Measurements from ENCODE around the gene AMMECR1.

Gene AMMECR1

DNA sequence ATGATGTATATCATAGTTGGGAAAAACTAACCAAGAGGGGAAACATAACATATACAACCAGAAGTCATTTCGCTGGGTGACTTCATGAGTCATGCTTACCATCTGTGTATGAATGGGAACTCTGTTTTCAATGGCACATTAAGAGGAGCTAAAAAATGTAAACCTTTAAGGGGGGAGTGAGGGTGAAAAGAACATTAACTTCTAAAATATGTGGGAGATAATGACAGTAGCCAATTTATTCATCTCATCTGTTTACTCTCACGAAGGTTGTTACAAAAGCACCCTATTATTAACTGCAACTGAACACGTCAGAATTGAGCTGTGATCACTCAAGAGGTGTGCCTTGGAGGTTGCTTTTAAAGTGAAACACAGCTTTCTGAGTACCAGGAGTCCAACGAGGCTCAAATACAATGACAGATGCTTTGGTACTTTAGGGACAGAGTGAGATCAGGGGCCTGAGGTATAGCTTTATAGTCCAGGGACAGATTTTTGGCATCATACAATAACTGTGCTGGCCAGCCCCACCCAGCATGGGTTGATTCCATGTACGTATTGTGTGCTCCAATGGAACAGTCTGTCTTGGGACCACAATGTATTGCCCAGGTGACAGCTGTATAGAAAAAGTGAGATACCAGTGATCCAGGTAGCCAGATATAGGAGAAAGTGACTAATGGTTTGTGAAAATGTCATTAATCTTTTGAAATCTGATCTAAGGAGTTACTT lies 107.3 kb downstream of the AMMECR1 start:
- DNase-seq = peak; percentile 88

DNA sequence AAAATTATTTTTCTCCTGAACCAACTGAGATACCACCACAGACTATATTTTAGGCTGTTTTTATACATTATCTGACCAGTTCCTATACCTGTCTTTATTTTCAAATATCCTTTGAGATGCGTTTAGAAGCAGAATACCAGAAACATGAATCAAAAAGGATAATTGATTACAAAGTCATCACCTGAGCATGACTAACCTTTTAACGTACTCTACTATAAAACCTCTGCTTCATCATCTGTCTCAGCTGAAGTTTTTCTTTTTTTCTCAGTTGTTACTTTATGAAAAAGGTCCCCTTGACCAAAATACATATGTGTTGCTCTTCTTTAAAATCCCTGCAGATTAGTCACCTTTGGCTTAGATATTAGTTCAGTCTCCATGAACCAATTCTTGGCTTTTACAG lies 109.8 kb downstream of the AMMECR1 start:
- no peak for DNase-seq

DNA sequence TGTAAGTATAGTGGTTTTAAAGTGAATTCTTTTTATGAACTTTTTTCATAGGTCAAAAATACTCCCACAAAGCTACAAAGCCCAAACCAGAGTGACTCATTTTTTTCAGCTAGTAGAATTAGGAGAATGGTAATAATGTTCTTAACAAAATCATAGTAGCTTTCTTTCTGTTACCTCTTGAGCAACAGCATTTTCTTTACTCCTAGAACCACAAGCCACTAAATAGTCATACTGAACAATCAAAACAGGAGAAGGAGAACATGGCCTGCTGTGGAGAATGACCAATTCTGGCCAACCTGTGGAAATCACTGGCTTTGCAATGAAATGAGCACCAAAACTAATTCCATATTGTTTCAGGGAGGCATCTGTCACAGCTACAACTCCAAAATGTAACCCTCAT lies 112.9 kb downstream of the AMMECR1 start:
- DNase-seq = peak; percentile 73

DNA sequence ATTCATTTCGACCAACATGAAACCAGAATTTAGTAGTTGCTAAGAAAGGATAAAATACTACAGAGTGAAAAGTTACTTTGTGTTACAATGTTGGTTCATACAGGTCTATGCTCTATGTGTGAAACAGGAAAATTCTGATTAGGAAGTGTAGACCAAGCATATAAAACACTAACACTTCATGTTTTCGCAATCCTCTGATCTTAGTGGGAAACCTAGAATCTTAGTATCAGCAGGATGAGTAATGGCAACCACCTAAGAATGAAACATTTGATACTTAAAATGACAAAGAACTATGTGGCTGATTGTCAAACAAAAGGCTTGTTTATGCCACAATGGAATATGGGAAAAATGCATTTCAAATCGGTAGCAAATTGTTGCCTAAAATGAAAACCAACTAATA lies 116.1 kb downstream of the AMMECR1 start:
- DNase-seq = no peak

DNA sequence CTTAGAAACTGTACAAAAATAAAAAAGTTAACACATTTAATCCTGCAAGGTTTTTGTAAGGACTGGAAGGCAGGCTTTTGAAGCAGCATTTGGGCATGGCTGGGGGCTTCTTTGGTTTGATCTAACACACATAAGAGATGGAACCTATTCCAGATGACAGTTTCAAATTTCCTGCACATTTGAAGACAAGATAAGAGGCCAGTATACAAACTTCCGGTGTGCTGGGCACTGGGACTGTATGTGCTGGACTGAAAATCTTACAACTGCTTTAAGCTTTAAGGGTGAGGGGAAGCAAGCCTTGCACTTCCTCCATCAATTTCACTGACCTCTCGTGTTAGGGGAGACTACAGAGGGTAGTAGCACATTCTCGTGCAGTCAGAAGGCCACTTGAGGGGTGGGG lies 122.9 kb downstream of the AMMECR1 start:
- no peak for DNase-seq

DNA sequence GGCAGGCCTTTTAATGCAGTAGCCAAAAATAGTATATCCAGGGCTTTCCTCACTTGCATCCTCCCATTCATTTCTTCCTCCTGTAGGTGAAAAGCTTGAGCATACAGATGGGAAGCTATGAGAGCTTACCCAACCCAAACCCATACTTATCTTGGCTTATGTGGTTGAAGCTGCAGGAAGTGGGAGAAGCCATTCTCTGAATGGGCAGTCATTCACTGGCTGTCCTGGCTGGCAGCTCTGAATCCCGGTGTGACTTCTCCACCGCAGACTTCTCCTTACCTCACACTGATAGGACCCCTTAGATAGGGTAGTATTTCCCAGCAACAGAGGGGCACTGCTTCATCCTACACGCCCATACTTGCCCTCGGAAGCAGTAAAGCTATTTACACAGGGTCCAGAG lies 125.4 kb downstream of the AMMECR1 start:
- no peak for DNase-seq

DNA sequence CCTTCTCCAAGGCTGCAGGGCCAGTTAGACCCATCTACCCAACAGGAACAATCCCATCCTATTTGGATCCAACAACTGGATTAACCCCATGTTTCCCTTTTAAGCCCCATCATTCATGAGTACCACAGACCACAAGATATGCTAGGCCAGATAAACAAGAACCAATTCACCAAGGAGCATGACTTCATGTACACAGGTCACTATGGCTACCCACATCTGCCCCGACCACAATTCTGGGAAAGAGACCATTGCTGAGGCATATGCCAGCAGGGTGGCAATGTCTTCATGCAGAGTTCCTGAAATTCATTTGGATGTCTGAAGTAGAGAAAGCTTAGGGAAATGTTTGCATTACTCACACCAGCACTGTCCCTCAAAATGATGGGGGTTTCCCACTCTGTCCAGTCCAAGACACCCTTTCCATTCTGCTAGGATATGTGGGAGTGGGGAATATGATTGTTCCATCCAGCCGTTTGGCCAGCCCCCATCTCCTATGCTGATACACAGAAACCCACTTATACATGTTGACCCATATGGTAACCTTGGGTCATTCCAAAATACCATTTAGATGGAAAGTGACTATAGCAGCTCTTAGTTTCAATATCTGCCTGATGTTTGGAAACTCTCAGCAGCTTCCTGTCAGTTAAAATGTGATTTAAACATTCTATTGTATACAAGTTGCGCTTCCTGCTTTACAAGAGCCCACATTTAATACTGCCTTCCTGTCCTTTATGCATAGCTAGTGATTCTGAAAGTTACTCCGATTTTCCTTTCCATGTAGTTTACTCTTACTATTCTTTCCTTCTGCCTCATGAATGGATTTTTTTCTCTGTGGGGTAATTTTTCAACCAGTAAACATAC lies 129.0 kb downstream of the AMMECR1 start:
- no peak for DNase-seq

DNA sequence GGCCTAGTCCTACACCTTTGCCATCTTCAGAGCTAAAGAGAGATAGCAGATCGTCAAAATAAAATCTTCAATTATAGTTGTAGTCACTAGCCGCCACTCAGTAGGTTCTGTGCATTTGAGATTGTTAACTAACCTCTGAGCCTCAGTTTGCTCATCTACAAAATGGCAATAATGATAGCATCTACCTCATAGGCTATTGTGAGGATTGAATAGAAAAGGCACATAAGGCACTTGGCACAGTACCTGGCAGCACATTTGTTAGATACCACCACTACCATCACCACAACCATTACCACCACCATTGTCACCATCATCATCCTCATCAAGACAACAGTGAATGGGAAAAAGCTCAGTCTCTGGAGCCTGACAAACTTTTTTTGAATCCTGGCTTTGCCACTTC lies 134.6 kb downstream of the AMMECR1 start:
- DNase-seq = no peak

DNA sequence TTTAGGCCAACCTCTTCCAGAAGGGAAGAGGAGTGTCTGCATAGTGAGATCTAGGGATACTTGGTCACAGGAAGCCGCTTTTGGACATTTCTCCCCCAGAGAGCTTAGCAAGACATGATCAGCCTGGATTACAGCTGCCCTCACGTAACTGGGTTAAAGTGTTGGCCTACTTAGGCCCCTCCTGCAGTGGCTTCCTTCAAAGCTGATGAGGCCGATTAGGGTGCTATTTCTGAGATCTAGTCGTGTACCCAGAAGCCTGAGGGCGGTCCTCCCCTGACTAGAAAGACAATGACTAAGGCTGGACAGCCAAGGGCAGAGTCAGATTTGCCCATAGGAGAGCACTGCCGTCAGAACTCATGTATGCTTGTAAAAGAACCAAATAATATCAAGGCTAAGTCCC lies 135.0 kb downstream of the AMMECR1 start:
- DNase-seq = no peak

DNA sequence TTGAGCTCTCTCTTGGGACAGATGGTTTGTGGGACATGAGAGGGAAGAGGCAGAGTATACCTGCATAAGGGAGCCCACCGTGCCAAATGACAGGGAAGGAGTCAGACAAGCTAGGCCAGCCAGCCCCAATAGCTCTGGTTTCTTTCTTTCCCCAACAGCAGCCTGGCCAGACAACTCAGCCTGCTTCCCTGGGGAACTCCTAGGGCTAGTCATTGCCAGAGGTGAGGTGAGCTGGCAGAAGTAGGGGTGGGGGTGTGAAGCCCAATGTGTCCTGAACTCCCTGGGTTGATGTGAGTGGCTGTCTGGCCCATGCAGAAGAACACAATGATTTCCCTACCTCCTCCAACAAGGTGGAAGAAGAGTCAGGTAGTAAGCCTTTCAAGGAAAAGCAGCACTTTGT lies 135.5 kb downstream of the AMMECR1 start:
- DNase-seq = peak; percentile 14

DNA sequence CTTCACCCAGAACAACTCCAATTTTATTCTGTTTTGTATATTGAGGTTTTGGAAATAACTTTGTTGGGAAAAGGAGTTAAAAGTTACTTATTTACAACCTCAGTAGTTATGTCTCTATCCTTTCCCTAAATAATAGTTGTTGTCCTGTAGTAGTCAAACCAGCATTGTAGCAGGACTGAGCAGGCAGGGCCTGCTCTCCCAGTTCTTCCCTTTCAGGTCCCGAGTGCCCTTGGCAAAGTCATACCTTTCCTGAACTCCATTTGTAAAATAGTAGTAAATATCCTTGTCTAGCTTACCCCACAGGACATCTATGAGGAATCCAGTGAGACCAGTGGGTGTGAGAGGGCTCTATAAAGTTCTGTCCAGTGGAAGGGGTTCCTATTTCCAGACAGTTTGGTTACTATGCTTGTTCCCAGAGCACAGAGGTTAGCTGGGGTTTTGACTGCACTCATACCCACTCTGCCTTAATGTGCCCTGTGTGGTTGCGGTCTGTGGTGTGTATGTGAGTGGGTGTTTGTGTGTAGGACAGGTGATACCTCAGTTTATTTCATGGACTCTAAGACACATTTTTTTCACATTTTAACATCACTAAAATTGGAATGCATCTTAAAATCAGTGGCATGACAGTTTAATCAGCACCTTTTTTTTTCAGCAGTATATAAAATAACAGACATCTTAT lies 136.3 kb downstream of the AMMECR1 start:
- no peak for DNase-seq

DNA sequence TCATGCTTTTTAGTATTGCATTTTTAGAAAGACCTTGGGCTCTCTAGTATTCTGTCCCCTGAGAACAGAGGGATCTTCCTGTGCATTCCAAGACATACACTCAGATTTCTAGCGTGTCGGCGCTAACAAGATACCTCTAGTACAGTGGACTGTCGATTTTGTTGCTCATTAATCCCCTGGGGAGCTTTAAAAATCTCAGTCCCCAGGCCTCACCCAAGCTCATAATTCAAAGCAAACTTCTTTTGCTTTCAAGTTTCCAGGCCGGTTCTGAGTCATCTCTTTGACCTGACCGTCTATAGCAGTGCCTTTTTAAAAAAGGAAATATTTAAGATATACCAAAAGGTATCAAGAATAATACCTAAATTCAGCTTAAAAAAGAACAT lies 137.0 kb downstream of the AMMECR1 start:
- peak; percentile 79 for DNase-seq

DNA sequence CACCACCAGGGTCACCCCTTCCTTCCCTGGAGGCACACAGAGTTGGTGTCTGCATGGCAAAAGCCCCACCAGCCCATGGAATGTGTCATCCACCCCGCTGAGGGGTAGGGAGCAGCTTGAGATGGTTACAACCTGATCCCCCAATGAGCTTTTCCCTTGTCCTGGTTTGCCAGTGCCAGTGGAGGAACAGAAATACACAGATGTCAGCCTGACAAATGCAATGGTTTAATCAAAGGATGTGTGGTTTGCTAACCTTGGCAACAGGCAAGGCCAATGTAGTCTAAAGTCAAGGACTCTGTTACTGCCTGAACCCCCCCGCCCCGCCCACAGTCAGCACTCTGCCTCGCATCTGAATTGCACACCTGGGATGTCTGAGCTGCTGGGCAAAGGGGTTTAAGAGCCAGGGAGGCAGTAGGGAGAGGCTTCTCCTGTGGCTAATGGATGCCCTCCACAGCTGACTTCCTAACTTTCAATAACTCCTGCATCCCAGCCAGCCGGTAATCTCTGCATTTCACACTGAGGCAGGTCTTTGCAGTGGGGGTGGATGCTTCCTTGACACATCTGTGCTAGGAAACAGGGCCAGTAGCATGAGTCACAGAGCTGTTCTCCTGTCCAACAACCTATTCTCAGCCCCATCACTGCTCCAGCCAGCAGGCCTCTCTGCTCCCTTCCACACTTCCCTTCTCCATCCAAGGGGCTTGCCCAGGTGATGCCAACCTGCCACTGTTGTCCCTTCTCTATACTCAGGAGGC lies 137.5 kb downstream of the AMMECR1 start:
- peak; percentile 79 for DNase-seq

DNA sequence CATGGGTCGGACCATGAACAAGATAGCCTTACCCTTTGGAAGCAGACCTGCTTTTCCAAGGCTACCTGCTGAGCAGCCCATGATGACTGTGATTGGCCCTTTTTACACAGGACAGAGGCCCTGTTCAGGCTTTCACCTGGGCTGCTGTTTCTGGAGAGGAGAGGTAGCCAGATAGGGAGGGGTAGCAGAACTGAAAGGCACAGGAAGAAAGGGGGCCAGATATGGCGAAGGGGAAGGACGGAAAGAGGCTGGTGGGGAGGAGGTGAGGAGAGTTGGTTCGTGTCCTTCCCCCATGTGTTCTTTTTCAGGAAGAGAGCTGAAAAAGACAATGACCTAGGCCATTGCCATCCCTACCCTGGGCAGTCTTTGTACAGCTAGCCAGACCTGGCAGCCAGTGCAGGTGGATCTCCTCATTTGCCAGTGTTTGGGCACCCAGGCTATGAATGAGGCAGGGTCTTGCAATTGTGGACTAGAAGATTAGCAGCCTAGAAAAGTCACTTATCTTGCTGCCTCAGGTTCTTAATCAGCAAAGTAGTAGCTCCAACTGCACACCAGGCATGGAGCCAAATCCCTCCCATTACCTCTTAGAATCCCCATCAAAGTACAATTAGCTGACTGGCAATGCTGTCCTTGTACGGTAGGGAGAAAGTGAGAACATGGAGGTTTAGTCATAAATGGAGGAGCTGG lies 139.6 kb downstream of the AMMECR1 start:
- DNase-seq = no peak

DNA sequence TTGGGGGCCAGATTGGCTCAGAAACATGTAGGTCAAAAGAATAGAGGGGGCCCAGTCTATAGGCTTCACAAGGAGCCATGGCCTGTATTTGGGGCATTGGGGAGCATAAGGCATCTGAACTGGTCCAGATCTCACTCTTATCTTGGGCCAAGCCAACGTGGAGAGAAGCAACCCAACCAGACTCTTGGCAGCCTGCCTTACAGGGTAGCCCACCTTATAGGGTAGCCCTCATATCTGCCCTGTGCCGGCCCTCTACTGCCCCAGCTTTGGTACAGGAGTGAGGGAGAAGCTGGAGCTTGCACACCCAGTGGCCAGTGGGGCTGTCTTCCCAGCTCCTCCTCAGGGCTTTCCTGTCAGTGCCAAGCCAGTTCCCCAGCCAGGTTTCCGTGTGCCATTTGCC lies 142.2 kb downstream of the AMMECR1 start:
- no peak for DNase-seq

DNA sequence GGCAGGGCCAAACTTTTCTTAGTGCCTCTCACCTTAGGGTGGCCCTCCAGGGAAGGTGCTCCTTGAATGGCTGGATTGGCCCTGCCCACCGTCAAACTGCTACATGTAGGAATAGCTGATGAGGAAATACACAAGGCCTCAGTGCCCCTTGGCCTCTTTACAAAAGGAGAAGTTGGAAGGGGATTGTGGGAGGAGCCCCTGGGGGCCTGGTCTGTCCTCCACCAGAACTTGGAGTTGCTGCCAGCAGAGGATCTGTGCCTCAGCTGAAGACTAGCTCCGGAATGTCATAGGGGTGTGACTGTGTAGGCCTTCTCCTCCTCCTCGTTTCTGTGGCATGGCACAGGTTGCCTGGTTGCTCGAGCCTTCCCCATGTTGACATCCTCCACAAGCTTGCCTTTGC lies 142.7 kb downstream of the AMMECR1 start:
- no peak for DNase-seq

DNA sequence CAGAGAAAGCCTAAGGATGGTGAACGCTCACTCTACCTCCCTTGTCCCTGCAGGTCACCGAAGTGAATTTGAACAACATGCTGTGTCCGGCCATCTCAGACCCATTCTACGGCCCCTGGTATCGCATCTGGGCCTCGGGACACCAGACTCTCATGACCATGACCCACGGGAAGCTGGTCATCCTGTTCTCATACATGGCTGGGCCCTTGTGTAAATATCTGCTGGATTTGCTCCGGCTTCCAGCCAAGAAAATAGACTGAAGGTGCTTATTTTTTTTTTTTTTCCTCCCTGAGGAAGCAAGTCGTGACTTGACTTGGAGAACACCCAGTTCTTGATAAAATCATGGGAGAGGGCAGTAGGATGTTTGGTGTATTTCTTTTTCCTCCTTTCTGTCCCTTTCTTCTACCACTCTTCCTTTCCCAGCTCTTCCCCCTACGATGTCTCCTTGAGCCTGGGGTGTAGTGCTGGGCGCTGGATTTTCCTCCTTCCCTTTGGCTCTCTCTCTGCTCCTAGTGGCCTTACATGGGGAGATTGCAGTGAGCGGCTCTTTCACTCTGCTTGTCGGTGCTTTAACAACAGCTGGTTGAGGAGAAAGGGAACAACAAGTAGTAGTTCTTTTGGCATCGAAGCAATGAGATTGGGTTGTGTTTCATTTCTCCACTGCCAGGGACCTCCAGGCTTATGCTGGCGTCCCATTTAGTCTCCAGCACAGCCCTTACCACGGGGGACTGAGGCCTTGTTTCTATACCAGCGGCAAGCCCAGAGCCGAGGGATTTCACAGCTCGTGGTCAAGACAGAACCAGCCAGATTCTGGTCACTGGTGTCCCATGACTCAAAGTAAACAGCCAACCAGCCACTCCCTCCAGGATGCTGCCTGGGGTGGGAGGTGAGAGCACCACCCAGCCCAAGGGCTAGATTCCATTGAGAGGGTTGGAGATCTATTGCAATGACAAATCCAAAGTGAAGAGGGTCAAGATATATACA lies 144.4 kb downstream of the AMMECR1 start:
- no peak for DNase-seq

DNA sequence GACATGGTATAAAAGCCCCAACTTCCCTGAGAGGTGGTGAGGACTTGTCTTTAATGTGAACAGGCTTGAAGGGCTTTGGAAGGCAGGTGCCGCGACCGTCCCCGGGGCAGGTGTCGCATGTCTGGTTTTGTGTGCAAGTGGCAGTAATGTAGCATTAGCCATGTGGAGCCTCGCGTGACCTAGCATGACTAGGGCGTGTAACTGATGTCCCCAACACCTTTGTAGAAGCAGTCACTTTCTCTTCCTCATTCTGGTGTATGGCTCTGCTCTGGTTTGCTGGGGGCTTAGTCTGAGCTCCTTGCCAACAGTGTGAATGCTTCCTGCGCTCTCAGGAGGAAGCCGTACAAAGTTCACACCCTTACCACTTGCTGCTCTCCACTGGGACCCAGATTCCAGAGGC lies 145.7 kb downstream of the AMMECR1 start:
- no peak for DNase-seq

DNA sequence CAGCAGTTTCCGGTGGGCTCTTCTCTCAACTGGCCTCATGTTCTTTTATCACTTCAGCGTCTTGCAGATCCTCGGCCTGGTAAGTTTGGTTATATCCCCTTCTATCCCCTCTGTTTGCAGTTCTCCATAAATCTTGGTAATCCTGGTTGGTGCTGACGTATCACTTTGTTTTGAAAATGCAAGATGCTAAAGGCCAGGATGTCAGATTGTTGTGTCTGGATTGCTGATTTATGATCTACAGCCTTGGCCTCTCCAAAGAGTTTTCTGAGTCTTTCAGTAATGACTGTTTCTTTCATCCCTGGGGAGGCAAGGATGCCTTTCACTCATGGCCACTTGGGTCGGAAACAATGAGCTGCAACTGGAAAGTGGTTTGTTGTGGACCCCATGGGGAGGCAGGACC lies 146.4 kb downstream of the AMMECR1 start:
- DNase-seq = peak; percentile 12

DNA sequence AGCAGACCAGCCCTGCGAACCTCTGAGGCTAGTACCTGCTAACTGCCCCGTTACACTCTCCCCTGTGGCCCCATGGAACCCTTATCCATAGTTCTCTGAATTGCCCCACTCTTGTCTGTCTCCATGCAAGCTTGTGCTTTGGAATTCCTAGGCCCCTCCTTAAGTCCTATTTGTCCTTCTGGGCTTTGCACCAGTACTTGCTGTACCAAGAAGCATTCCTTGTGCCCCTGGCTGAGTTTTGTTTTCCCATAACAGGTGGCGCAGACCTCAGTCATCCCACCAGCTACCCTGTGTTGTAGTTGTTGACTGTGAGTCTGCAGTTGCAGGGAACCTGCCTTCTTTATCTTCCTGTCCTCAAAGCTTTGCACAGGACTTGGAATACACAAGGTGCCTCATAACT lies 147.9 kb downstream of the AMMECR1 start:
- no peak for DNase-seq

DNA sequence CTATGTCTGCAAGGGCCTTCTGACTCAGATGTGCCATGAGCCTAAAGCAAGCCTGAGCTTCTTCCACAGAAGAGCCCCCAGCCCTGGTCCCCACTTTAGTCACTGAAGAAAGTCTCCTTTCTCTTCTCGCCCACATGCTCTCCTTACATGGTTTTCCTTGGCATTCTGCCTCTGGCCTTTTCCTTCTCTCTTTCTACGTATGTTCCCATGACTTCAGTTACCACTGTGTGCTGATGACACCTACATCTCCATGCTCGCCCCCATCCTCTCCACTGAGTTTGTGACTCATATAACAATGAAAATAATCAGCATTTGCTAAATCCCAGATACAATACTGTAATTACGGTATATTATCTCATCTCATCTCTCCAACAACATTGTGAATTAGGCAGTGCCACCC lies 149.3 kb downstream of the AMMECR1 start:
- peak; percentile 58 for DNase-seq
